K562 (cell line): ENCODE data around the gene MRPL48. TPM values are rescaled to one million over a fixed set of nuclear protein-coding genes. Genes with fewer than 3 reads are reported as not detected.
A peak's percentile ranks its signal among the peaks of the same experiment; 100 is the strongest.

Source experiments
- BACH1 ChIP-seq: fragments of 200-800 bp; sonication (Bioruptor generic); IDR thresholded peaks from 2 replicates; pipeline ENCODE4 v1.6.1; 2016; ENCODE audit warnings: missing genetic modification characterization, missing compliant biosample characterization
- BDP1 ChIP-seq: IDR thresholded peaks from 3 replicates; pipeline ENCODE4 v1.6.1; 2011; ENCODE audit not compliant: insufficient read length, insufficient read depth
- BRD4 ChIP-seq: fragments of 200-600 bp; sonication (generic); IDR thresholded peaks from 2 replicates; pipeline ENCODE4 v1.6.1; 2017; ENCODE audit warnings: inconsistent platforms
- CREB1 ChIP-seq, 2 experiments: sonication (generic) in 1 of 2; formaldehyde crosslinking in 1 of 2; IDR thresholded peaks; 2 replicates each; pipeline versions ENCODE4 v1.6.1 to v1.8.0; 2012 to 2022; ENCODE audit warnings: inconsistent platforms in 1 of 2, mild to moderate bottlenecking in 1 of 2, missing genetic modification reagents in 1 of 2, moderate library complexity in 1 of 2
- DIDO1 ChIP-seq: fragments of 450-650 bp; IDR thresholded peaks from 2 replicates; pipeline ENCODE4 v1.6.1; 2016; ENCODE audit warnings: low read depth, missing biosample characterization, missing genetic modification characterization
- E2F3 ChIP-seq: fragments of 250-450 bp; sonication (Bioruptor Pico); IDR thresholded peaks from 2 replicates; pipeline ENCODE4 v1.4.0; 2020; ENCODE audit warnings: mild to moderate bottlenecking
- EP400 ChIP-seq: fragments of 450-650 bp; IDR thresholded peaks from 2 replicates; pipeline ENCODE4 v1.6.1; 2017; ENCODE audit warnings: antibody characterized with exemption, mild to moderate bottlenecking, moderate library complexity
- ETV1 ChIP-seq: fragments of 450-650 bp; conservative IDR thresholded peaks from 2 replicates; pipeline ENCODE4 v1.6.1; 2016; ENCODE audit warnings: missing genetic modification characterization, control low read depth, low read depth, missing compliant biosample characterization
- FOSL1 ChIP-seq: fragments of 200-800 bp; sonication (Bioruptor generic); conservative IDR thresholded peaks from 2 replicates; pipeline ENCODE4 v1.6.1; 2016; ENCODE audit warnings: missing genetic modification characterization, missing compliant biosample characterization
- ILF3 ChIP-seq: fragments of 450-650 bp; IDR thresholded peaks from 2 replicates; pipeline ENCODE4 v1.6.1; 2018; ENCODE audit warnings: antibody characterized with exemption, mild to moderate bottlenecking, moderate library complexity, borderline replicate concordance
- KLF6 ChIP-seq: fragments of 250-450 bp; sonication (Bioruptor Pico); IDR thresholded peaks from 2 replicates; pipeline ENCODE4 v1.4.0; 2020; ENCODE audit warnings: mild to moderate bottlenecking, moderate library complexity, borderline replicate concordance
- MYNN ChIP-seq, 2 experiments: sonication (generic); formaldehyde crosslinking in 1 of 2; IDR thresholded peaks; 2 replicates each; pipeline versions ENCODE4 v1.5.0 to v1.6.1; 2016 to 2020; ENCODE audit warnings: antibody characterized with exemption in 1 of 2, missing genetic modification reagents in 1 of 2
- NEUROD1 ChIP-seq: fragments of 150-350 bp; IDR thresholded peaks from 2 replicates; pipeline ENCODE4 v1.6.1; 2014; ENCODE audit warnings: borderline replicate concordance, low read length, low read depth; ENCODE audit not compliant: partially characterized antibody
- PHF21A ChIP-seq: fragments of 450-650 bp; IDR thresholded peaks from 2 replicates; pipeline ENCODE4 v1.6.1; 2017; ENCODE audit warnings: low read depth, borderline replicate concordance
- RBM25 ChIP-seq: fragments of 200-400 bp; formaldehyde crosslinking; IDR thresholded peaks from 2 replicates; pipeline ENCODE4 v1.6.1; 2018; ENCODE audit warnings: low read length, low read depth, moderate library complexity; ENCODE audit not compliant: severe bottlenecking
- SUPT5H ChIP-seq: fragments of 450-650 bp; IDR thresholded peaks from 2 replicates; pipeline ENCODE4 v1.6.1; 2016
- YBX1 ChIP-seq: fragments of 450-650 bp; IDR thresholded peaks from 2 replicates; pipeline ENCODE4 v1.7.1; 2016; ENCODE audit warnings: mild to moderate bottlenecking
- ZBTB17 ChIP-seq: fragments of 450-650 bp; formaldehyde crosslinking; IDR thresholded peaks from 2 replicates; pipeline ENCODE4 v1.4.0; 2020; ENCODE audit warnings: mild to moderate bottlenecking
- ZC3H11A ChIP-seq: IDR thresholded peaks from 2 replicates; pipeline ENCODE4 v1.6.1; 2012; ENCODE audit warnings: low read depth, low read length, improper control_type of control experiment
- ZKSCAN3 ChIP-seq: fragments of 250-450 bp; sonication (Bioruptor Pico); IDR thresholded peaks from 2 replicates; pipeline ENCODE4 v1.4.0; 2020
- ZNF584 ChIP-seq: fragments of 200-800 bp; sonication (Bioruptor generic); IDR thresholded peaks from 2 replicates; pipeline ENCODE4 v1.6.1; 2016; ENCODE audit warnings: low read depth, mild to moderate bottlenecking, missing genetic modification characterization, missing compliant biosample characterization
- polyA plus RNA-seq, 8 experiments: library from polyadenylated mRNA; depleted of rRNA in 4 of 8; stranded (reverse) in 5 of 8; unstranded in 3 of 8; fragments of >200 nt; fragmentation: Nextera tagmentation in 2 of 8; fragmentation: Illumina TruSeq in 1 of 8; extraction: Ambion mirVana in 2 of 8; extraction: Trizol in 1 of 8; gene quantifications; 2 replicates each; pipeline versions ENCODE4 v1.2.1 to v1.2.3, GENCODE V29; 2011 to 2014; ENCODE audit warnings: inconsistent platforms in 1 of 8, missing spikeins in 1 of 8
- total RNA-seq, 7 experiments: library from RNA; depleted of rRNA in 6 of 7; stranded (reverse); fragments of >200 nt in 6 of 7; fragmentation: Illumina TruSeq in 2 of 7; extraction: Trizol in 2 of 7; gene quantifications; 2 replicates each; pipeline versions ENCODE4 v1.2.1 to v1.2.3, GENCODE V29; 2011 to 2021; ENCODE audit warnings: low replicate concordance in 1 of 7
- TF ChIP-seq, protein P1 (sequence below): fragments of 450-650 bp; formaldehyde crosslinking; IDR thresholded peaks from 2 replicates; pipeline ENCODE4 v1.4.0; 2022; ENCODE audit warnings: missing genetic modification characterization
- TF ChIP-seq, protein P2 (sequence below): fragments of 250-450 bp; sonication (Bioruptor Pico); IDR thresholded peaks from 2 replicates; pipeline ENCODE4 v1.4.0; 2020; ENCODE audit warnings: mild to moderate bottlenecking
- TF ChIP-seq, protein P3 (sequence below): fragments of 450-650 bp; IDR thresholded peaks from 2 replicates; pipeline ENCODE4 v1.6.1; 2018; ENCODE audit not compliant: partially characterized antibody

Gene MRPL48
- total and polyA plus RNA-seq, 9 of the 15 experiments (the other 6 are each of a cell fraction or from before 2014, with no cell fraction given) = 66.0 to 237 (median 104) TPM

DNA sequence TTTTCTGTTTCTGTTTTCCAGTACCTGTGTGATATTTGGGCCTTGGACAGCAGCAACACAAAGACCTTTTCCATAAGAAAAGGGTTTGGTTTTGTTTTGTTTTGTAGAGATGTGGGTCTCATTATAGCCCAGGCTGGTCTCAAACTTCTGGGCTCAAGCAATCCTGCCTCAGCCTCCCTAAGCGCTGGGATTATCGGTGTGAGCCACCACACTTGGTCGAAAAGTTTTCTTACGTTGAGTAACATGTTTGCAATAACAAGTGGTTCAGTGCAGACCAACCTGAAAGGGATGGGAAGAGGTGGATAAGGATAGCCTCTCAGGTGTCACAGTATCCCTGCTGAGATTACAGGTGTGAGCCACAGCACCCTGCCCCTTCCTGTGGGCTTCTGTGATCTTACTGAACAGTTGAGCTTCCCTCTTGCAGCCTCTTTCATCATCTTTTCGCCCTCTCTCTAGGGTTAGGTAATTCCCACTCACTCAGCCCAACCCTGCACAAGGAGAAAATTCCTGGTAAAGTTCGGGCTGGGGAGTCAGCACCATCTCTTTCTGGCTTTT is 3.5 kb upstream of the MRPL48 start (continued):
- TF ChIP-seq, protein P1, sequence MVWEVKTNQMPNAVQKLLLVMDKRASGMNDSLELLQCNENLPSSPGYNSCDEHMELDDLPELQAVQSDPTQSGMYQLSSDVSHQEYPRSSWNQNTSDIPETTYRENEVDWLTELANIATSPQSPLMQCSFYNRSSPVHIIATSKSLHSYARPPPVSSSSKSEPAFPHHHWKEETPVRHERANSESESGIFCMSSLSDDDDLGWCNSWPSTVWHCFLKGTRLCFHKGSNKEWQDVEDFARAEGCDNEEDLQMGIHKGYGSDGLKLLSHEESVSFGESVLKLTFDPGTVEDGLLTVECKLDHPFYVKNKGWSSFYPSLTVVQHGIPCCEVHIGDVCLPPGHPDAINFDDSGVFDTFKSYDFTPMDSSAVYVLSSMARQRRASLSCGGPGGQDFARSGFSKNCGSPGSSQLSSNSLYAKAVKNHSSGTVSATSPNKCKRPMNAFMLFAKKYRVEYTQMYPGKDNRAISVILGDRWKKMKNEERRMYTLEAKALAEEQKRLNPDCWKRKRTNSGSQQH (CRISPR knock-in tag) = peak; percentile 91
- TF ChIP-seq YBX1 (no peak), ETV1 (tag) (peak; percentile 76), ZNF584 (peak; percentile 96), NEUROD1 (peak; percentile 39), KLF6 (peak; percentile 79; the same call in 1 of the 2 replicates), CREB1 (IDR thresholded peaks at IDR 0.05) (no peak), CREB1 (CRISPR knock-in tag; IDR thresholded peaks at IDR 0.05) (no peak), BACH1 (tag) (peak; percentile 47; the same call in 1 of the 2 replicates), BDP1 (no peak), DIDO1 (tag) (peak; percentile 61; the same call in 1 of the 2 replicates), BRD4 (peak; percentile 55; the same call in 1 of the 2 replicates), ZC3H11A (no peak), SUPT5H (no peak), E2F3 (CRISPR knock-in tag) (no peak), ZBTB17 (CRISPR knock-in tag) (0 out of 2 replicates have a peak, but pooled peaks have one; percentile 48), ZKSCAN3 (CRISPR knock-in tag) (no peak), ILF3 (no peak), PHF21A (no peak), MYNN (IDR thresholded peaks at IDR 0.05) (no peak), MYNN (CRISPR knock-in tag; IDR thresholded peaks at IDR 0.05) (no peak), RBM25 (peak; percentile 7), FOSL1 (tag) (peak; percentile 56), EP400 (peak; percentile 73)
- TF ChIP-seq, protein P2, sequence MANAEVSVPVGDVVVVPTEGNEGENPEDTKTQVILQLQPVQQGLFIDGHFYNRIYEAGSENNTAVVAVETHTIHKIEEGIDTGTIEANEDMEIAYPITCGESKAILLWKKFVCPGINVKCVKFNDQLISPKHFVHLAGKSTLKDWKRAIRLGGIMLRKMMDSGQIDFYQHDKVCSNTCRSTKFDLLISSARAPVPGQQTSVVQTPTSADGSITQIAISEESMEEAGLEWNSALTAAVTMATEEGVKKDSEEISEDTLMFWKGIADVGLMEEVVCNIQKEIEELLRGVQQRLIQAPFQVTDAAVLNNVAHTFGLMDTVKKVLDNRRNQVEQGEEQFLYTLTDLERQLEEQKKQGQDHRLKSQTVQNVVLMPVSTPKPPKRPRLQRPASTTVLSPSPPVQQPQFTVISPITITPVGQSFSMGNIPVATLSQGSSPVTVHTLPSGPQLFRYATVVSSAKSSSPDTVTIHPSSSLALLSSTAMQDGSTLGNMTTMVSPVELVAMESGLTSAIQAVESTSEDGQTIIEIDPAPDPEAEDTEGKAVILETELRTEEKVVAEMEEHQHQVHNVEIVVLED (CRISPR knock-in tag) = peak; percentile 10; the same call in 1 of the 2 replicates
- TF ChIP-seq, protein P3, sequence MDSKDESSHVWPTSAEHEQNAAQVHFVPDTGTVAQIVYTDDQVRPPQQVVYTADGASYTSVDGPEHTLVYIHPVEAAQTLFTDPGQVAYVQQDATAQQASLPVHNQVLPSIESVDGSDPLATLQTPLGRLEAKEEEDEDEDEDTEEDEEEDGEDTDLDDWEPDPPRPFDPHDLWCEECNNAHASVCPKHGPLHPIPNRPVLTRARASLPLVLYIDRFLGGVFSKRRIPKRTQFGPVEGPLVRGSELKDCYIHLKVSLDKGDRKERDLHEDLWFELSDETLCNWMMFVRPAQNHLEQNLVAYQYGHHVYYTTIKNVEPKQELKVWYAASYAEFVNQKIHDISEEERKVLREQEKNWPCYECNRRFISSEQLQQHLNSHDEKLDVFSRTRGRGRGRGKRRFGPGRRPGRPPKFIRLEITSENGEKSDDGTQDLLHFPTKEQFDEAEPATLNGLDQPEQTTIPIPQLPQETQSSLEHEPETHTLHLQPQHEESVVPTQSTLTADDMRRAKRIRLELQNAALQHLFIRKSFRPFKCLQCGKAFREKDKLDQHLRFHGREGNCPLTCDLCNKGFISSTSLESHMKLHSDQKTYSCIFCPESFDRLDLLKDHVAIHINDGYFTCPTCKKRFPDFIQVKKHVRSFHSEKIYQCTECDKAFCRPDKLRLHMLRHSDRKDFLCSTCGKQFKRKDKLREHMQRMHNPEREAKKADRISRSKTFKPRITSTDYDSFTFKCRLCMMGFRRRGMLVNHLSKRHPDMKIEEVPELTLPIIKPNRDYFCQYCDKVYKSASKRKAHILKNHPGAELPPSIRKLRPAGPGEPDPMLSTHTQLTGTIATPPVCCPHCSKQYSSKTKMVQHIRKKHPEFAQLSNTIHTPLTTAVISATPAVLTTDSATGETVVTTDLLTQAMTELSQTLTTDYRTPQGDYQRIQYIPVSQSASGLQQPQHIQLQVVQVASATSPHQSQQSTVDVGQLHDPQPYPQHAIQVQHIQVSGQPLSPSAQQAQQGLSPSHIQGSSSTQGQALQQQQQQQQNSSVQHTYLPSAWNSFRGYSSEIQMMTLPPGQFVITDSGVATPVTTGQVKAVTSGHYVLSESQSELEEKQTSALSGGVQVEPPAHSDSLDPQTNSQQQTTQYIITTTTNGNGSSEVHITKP = no peak
